IgD-negative memory B cell (primary cell): Measurements from ENCODE around the gene NBAS. TPM values are rescaled to one million over a fixed set of nuclear protein-coding genes. Genes with fewer than 3 reads are reported as not detected.
"Not testable (repeated sequence)": the region's sequence is repeated elsewhere in the genome, so short reads cannot be mapped to it uniquely, and the experiment has no call there.

Experiments used
- H3K27ac Mint-ChIP-seq, 3 donors: one replicate each; pipeline ENCODE4 v1.8.0; 2020 to 2022; ENCODE audit warnings: mild to moderate bottlenecking in 3 of 3, mixed read lengths in 3 of 3, moderate library complexity in 1 of 3
- H3K27me3 Mint-ChIP-seq: one replicate; pipeline ENCODE4 v1.8.0; 2021; ENCODE audit warnings: mixed read lengths
- H3K36me3 Mint-ChIP-seq: one replicate; pipeline ENCODE4 v1.8.0; 2020; ENCODE audit warnings: mild to moderate bottlenecking, mixed read lengths
- H3K4me1 Mint-ChIP-seq, 3 donors: one replicate each; pipeline ENCODE4 v1.8.0; 2020 to 2022; ENCODE audit warnings: mixed read lengths in 3 of 3, mild to moderate bottlenecking in 1 of 3
- H3K4me3 Mint-ChIP-seq, 4 donors: one replicate each; pipeline ENCODE4 v1.8.0; 2020 to 2022; ENCODE audit warnings: mild to moderate bottlenecking in 4 of 4, mixed read lengths in 4 of 4, moderate library complexity in 3 of 4
- H3K9me3 Mint-ChIP-seq, 3 donors: one replicate each; pipeline ENCODE4 v1.8.0; 2020 to 2021; ENCODE audit warnings: mixed read lengths in 3 of 3, mild to moderate bottlenecking in 1 of 3
- polyA plus RNA-seq: library from polyadenylated mRNA; unstranded; fragments of 300-500 nt; fragmentation: Illumina TruSeq; gene quantifications from one replicate; pipeline ENCODE4 v1.2.3, GENCODE V29; 2021

Gene NBAS
- polyA plus RNA-seq, 1 donor from 2014 or later, result 12.6 TPM

- Mint-ChIP-seq H3K27me3 (no peaks in the 10 kb centered on the region), H3K27ac (no peak overlapping the region), H3K4me3 (no peak overlapping the region), H3K9me3 (no peaks in the 10 kb centered on the region), H3K36me3 (peaks cover 22% of the 10 kb centered on the region), H3K4me1 (no peaks in the 10 kb centered on the region)
Measured at GRCh38 chr2:15506229-15506819, 54.8 kb downstream of the NBAS start.

- Mint-ChIP-seq H3K4me1 (no peaks in the 10 kb centered on the region), H3K36me3 (peaks cover 22% of the 10 kb centered on the region), H3K27ac (no peak overlapping the region), H3K4me3 (no peak overlapping the region), H3K27me3 (no peaks in the 10 kb centered on the region), H3K9me3 (no peaks in the 10 kb centered on the region)
Measured at GRCh38 chr2:15504882-15505663, 56.1 kb downstream of the NBAS start.

- H3K36me3 Mint-ChIP-seq, result peaks cover 24% of the 10 kb centered on the region
- H3K9me3 Mint-ChIP-seq, result not testable (repeated sequence)
Measured at GRCh38 chr2:15499251-15499650, 61.9 kb downstream of the NBAS start.

GRCh38 chr2:15498554-15498953, 62.6 kb downstream of the NBAS start:
- no peaks in the 10 kb centered on the region for H3K4me1 Mint-ChIP-seq

More at GRCh38 chr2:15499251-15499650, 61.9 kb downstream of the NBAS start:
- H3K4me1 Mint-ChIP-seq, H3K4me3 Mint-ChIP-seq, H3K27me3 Mint-ChIP-seq: not testable (repeated sequence)
- peak overlapping the region in 1 of 3 donors; percentile 43 for H3K27ac Mint-ChIP-seq

DNA sequence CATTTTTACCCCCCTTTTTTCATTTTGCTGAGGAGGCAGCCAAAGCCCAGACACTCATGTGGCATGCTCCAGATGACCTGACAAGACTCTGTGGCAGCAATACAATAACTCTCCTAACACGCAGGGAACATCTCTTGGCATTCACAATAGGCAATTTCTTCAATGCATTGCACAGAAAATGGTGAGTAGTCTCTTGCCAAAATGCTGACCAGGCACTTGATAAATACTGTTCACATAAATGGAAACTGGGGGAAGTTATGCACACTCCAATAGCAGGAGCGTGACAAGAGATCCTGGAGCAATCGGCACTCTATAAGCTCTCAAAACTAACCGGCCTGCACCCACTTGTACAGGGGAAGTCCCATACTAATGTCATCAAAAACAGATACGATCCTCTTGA, 66.3 kb downstream of the NBAS start:
- Mint-ChIP-seq H3K27ac (no peak overlapping the region), H3K4me1 (no peaks in the 10 kb centered on the region), H3K9me3 (peaks cover 0 to 5% (median 0%) of the 10 kb centered on the region in 3 donors), H3K4me3 (no peak overlapping the region), H3K36me3 (peaks cover 28% of the 10 kb centered on the region), H3K27me3 (no peaks in the 10 kb centered on the region)

More at GRCh38 chr2:15498554-15498953, 62.6 kb downstream of the NBAS start:
- Mint-ChIP-seq H3K9me3 (peaks cover 0 to 5% (median 0%) of the 10 kb centered on the region in 3 donors), H3K27me3 (no peaks in the 10 kb centered on the region), H3K36me3 (peaks cover 24% of the 10 kb centered on the region), H3K27ac (peak overlapping the region in 1 of 3 donors; percentile 43), H3K4me3 (no peak overlapping the region)

- H3K4me1 Mint-ChIP-seq, result no peaks in the 10 kb centered on the region
- no peak overlapping the region for H3K27ac Mint-ChIP-seq
- H3K9me3 Mint-ChIP-seq, result no peaks in the 10 kb centered on the region
- peaks cover 30% of the 10 kb centered on the region for H3K36me3 Mint-ChIP-seq
- no peaks in the 10 kb centered on the region for H3K27me3 Mint-ChIP-seq
- H3K4me3 Mint-ChIP-seq, result no peak overlapping the region
Measured at GRCh38 chr2:15492773-15493325, 68.3 kb downstream of the NBAS start.

DNA sequence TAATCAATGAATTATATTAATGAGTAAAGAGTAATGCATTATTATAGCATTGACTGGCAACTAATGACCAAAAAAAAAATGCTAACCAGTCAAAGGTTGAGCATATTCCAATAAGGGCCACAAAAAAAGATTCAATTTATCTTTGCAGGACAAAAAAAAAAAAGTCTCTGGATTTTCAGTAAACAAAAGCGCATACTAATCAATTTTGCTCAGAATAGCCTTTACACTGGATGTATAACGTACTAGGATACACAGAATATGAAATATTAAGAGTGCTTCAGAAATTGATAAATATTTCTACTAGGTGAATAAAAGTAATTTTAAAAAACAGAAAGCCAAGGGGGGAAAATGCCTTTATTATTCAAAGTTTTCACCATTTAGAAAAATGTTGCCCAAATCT, 74.4 kb downstream of the NBAS start:
- H3K36me3 Mint-ChIP-seq, result peaks cover 25% of the 10 kb centered on the region
- peaks cover 0 to 1% (median 0%) of the 10 kb centered on the region in 3 donors for H3K9me3 Mint-ChIP-seq
- H3K4me1 Mint-ChIP-seq, result peaks cover 0 to 2% (median 0%) of the 10 kb centered on the region in 3 donors
- no peak overlapping the region for H3K4me3 Mint-ChIP-seq
- H3K27me3 Mint-ChIP-seq, result no peaks in the 10 kb centered on the region
- H3K27ac Mint-ChIP-seq, result no peak overlapping the region

DNA sequence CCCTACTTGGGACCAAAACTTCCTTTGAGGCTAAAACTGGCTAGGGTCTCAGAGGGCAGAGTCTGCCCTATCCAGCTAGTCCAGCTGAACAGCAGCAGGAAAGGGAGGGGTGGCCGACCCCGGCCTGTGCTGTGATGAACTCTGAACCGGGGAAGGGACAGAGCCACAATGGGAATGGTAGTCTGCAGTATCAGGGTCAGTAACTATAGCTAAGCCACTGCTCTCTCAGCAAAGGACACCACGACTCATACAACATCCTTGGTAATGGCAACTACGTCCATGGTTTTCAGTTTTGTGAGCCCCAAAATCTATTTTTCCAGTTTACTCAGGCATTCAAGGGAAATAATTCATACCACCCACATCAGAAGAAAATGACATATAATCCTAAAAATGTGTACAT, 75.2 kb downstream of the NBAS start:
- no peak overlapping the region for H3K4me3 Mint-ChIP-seq
- H3K36me3 Mint-ChIP-seq, result peaks cover 24% of the 10 kb centered on the region
- H3K4me1 Mint-ChIP-seq, result peaks cover 0 to 2% (median 0%) of the 10 kb centered on the region in 3 donors
- H3K27ac Mint-ChIP-seq, result no peak overlapping the region
- peaks cover 0 to 1% (median 0%) of the 10 kb centered on the region in 3 donors for H3K9me3 Mint-ChIP-seq
- H3K27me3 Mint-ChIP-seq, result no peaks in the 10 kb centered on the region

DNA sequence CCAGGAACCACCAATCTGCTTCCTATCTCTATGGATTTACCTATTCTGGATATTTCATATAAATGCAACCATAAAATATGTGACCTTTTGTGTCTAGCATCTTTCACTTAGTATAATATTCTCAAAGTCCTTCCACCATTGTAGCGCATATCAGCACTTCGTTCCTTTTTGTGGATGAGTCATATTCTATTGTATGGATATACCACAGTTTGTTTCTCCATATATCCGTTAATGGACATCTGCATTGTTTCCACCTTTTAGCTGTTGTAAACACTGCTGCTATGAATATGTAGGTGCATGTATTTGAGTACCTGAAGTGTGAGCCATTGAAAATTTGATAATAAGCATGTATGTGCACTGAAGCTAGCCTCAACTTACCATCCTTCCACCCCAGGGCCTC, 80.1 kb downstream of the NBAS start:
- H3K4me3 Mint-ChIP-seq, result no peak overlapping the region
- H3K36me3 Mint-ChIP-seq, result peaks cover 26% of the 10 kb centered on the region
- peaks cover 0 to 2% (median 0%) of the 10 kb centered on the region in 3 donors for H3K4me1 Mint-ChIP-seq
- H3K27me3 Mint-ChIP-seq, result no peaks in the 10 kb centered on the region
- H3K9me3 Mint-ChIP-seq, result peaks cover 0 to 1% (median 0%) of the 10 kb centered on the region in 3 donors
- H3K27ac Mint-ChIP-seq, result no peak overlapping the region

- Mint-ChIP-seq H3K4me3 (no peak overlapping the region), H3K9me3 (peaks cover 0 to 1% (median 0%) of the 10 kb centered on the region in 3 donors), H3K27ac (no peak overlapping the region), H3K4me1 (peaks cover 0 to under 1% (median 0%) of the 10 kb centered on the region in 3 donors), H3K27me3 (no peaks in the 10 kb centered on the region), H3K36me3 (peaks cover 27% of the 10 kb centered on the region)
Measured at GRCh38 chr2:15480552-15480951, 80.6 kb downstream of the NBAS start.

DNA sequence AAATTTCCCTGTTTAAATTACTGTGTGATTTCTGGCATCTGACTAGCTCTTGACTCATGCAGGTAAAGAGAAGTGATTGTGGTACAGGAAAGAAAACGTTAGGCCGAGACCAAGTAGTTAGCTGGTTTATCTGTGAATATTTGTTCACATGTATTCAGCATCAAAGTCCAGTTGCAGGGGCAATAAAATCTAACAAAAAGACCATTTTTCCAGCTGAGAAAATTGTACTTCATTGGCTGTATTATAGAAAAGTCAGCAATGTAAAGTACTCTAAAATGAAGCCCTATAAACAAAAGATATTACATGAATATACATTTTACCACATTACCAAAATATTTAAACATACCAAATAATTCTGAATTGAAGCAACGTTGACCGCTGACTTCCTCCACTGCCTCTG, 88.3 kb downstream of the NBAS start:
- H3K27ac Mint-ChIP-seq, result no peak overlapping the region
- H3K4me1 Mint-ChIP-seq, result no peaks in the 10 kb centered on the region
- H3K27me3 Mint-ChIP-seq, result no peaks in the 10 kb centered on the region
- H3K9me3 Mint-ChIP-seq, result peaks cover 0 to 6% (median 3%) of the 10 kb centered on the region in 3 donors
- peaks cover 30% of the 10 kb centered on the region for H3K36me3 Mint-ChIP-seq
- no peak overlapping the region for H3K4me3 Mint-ChIP-seq

DNA sequence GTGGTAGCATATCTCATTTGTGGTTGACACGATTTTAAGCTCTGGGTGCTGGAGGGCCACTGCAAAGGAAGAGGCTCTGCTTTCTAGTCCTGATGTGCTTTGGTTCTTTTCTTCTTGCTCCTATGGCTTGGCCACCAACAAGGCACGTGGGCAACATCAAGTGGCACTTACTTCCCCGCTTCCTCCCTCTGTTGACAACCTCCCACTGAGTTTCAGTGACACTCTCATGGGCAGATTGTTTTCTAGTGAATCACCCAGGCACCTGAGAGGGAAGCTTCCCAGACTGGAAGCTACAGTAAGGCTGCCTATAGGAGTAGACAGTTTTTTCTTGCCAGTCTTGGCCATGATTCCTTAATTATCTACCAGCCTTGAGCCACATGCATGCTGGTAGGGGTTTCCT, 89.0 kb downstream of the NBAS start:
- H3K27ac Mint-ChIP-seq, result no peak overlapping the region
- peaks cover 32% of the 10 kb centered on the region for H3K36me3 Mint-ChIP-seq
- H3K27me3 Mint-ChIP-seq, result no peaks in the 10 kb centered on the region
- H3K9me3 Mint-ChIP-seq, result peaks cover 0 to 6% (median 3%) of the 10 kb centered on the region in 3 donors
- H3K4me3 Mint-ChIP-seq, result no peak overlapping the region
- no peaks in the 10 kb centered on the region for H3K4me1 Mint-ChIP-seq

GRCh38 chr2:15471606-15472005, 89.5 kb downstream of the NBAS start:
- Mint-ChIP-seq H3K27ac (no peak overlapping the region), H3K4me1 (no peaks in the 10 kb centered on the region), H3K36me3 (peaks cover 32% of the 10 kb centered on the region), H3K4me3 (no peak overlapping the region), H3K27me3 (no peaks in the 10 kb centered on the region), H3K9me3 (peaks cover 0 to 6% (median 3%) of the 10 kb centered on the region in 3 donors)

DNA sequence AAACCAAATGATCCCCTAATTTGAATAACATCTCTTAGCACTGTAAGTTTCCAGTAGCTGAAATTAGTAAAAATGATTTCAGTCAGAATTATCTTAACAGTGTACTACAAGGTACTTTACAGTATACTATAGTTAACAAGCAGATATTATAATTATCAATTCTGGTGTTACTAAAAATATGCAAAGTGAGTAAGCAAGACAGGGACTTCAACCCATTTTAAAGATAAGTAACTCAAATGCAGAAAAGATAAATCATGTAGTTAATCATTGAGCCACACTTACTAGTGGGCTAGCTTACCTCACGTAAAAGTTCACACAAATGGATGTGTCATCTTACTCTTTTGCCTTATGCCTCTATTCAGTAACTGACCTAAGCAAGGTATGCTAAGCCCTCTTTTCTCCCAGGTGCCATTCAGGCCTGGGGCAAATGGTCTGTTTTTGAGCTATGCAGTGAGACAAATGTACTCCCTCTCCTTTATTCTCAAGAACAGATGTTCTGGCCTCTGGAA, 101.0 kb downstream of the NBAS start:
- Mint-ChIP-seq H3K9me3 (peaks cover 0 to 2% (median 0%) of the 10 kb centered on the region in 3 donors), H3K36me3 (peaks cover 13% of the 10 kb centered on the region), H3K27me3 (no peaks in the 10 kb centered on the region), H3K4me3 (no peak overlapping the region), H3K4me1 (peaks cover 7 to 14% (median 11%) of the 10 kb centered on the region in 3 donors), H3K27ac (no peak overlapping the region)

- Mint-ChIP-seq H3K4me3 (no peak overlapping the region), H3K4me1 (peaks cover under 1 to 2% (median 1%) of the 10 kb centered on the region in 3 donors), H3K9me3 (peaks cover 0 to 2% (median 0%) of the 10 kb centered on the region in 3 donors), H3K36me3 (peaks cover 8% of the 10 kb centered on the region), H3K27ac (peak overlapping the region in 1 of 3 donors; percentile 86), H3K27me3 (no peaks in the 10 kb centered on the region)
Measured at GRCh38 chr2:15458277-15458676, 102.9 kb downstream of the NBAS start.
